SIG-M5 treated with dmso at 0.1 percent for 504 hours (cell line): Measurements from ENCODE around the gene ARHGEF37.
A peak's percentile ranks its signal among the peaks of the same experiment; 100 is the strongest.
"Not testable (repeated sequence)": the region's sequence is repeated elsewhere in the genome, so short reads cannot be mapped to it uniquely, and the experiment has no call there.

Experiments
- DNase-seq: peaks from one replicate; lab custom pipeline; 2025; ENCODE audit not compliant: unreplicated experiment; lab: John Stamatoyannopoulos, UW

The ARHGEF37 gene

DNA sequence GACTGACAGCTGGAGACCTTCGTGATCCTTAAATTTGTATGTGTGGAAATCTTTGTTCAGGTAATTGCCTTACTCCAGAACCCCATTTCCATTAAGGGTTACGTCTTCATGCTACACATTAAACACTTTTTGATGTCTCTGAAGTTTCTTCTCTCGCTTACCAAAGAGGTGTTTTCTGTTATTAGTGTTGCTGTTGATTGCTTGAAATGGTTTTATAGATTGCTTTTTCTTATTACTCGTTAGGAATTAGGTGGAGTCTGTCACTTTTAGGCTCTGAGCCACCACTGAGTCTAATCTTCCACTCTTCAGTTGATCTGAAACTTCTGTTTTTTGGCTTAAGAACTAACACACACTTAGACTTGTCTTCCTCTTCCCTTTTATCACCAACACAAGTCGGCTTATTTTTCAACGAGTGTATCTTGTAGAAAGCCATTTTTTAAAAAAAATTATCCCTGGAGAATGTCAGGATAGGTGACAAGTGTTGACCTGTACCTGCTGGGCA is 86.6 kb downstream of the ARHGEF37 start:
- DNase-seq: peak; percentile 53

DNA sequence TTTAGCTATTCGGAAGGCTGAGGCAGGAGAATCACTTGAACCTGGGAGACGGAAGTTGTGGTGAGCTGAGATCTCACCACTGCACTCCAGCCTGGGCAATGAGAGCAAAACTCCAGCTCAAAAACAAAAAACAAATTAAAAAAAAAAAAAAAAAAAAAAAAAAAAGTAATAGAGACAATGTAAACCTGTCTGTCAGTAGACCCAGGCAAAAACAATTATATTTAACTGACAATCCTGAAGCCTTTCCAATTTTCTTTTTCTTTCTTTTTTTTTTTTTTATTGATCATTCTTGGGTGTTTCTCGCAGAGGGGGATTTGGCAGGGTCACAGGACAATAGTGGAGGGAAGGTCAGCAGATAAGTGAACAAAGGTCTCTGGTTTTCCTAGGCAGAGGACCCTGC is 88.0 kb downstream of the ARHGEF37 start:
- DNase-seq: not testable (repeated sequence)

DNA sequence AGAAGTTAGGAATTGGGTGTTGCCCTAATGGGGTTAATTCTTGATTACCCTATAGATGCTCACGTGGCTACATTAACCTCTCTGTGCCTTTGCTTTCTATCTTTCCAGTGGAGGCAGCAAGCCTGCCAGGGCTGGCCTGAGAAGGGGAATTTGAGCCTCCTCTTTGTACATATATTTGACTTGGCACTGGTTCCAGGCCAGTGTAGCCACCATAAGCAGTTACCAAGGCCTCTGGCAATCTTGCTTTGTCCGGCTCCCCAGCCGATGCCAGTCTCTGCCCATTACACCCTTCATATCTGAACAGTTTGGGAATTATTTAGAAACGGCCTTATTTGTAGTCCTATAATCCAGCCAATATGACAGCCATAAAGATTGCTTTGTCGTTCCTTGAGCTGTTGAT is 90.2 kb downstream of the ARHGEF37 start:
- no peak for DNase-seq

DNA sequence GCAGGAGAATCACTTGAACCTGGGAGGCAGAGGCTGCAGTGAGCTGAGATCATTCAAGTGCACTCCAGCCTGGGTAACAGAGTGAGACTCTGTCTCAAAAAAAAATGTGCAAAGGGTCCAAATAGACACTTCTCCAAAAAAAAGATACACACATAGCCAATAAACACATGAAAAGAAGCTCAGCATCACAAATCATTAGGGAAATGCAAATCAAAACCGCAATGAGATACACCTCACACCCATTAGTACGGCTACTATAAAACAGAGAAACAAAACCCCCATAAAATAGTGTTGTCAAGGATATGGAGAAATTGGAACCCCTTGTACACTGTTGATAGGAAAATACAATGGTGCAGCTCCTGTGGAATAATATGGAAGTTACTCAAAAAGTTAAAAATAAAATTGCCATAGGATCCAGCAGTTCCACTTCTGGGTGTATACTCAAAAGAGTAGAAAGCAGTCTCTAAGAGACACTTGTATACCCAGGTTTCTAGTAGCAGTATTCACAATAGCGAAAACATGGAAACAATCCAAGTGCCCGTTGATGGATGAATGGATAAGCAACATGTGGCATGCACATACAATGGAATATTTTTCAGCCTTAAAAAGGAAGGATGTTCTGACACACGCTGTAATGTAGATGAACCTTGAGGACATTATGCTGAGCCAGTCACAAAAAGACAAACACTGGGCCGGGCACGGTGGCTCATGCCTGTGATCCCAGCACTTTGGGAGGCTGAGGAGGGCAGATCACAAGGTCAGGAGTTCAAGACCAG is 91.6 kb downstream of the ARHGEF37 start:
- DNase-seq: no peak

DNA sequence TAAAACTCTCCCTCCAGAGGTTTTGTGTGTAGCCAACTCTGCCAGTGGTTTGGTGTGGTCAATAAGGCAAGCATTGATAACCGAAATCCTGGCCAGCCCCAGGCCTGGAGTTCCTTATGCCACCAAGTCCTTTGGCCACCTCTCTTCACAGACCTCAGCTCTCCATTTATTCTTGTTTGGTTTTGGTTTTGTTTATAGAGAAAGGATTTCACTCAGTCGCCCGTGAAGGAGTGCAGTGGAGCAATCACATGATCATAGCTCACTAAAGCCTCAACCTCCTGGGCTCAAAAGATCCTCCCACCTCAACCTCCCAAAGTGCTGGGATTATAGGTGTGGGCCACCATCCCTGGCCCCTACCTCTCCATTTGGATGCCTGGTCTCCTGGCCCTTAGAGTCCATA is 93.4 kb downstream of the ARHGEF37 start:
- DNase-seq: no peak

DNA sequence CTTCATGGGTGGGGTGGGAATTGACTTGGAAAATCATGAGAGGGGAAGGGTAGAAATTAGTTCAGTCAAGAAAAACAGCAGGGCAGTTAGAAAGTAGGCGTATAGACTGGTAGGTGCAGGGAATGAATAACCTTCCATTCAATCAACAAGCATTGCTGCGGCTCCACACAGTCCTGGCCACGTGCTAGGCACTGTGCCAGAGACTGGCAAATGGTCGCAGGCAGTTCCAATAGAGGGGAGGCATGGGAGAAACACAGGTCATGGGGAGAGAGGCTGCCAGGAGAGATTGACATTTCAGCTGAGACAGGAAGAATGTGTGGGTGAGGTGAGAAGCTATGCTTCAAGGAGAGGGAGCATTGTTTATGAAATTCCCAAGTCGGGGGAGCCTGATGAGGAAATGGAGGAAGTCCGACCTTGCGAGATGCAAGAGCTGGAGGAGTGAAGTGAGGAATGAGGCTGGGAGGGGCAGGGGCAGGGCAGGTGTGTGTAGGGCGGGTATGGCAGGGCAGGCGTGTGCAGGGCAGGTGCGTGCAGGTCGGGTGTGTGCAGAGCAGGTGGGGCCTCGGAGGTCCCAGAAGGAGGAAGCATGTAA is 94.4 kb downstream of the ARHGEF37 start:
- no peak for DNase-seq

DNA sequence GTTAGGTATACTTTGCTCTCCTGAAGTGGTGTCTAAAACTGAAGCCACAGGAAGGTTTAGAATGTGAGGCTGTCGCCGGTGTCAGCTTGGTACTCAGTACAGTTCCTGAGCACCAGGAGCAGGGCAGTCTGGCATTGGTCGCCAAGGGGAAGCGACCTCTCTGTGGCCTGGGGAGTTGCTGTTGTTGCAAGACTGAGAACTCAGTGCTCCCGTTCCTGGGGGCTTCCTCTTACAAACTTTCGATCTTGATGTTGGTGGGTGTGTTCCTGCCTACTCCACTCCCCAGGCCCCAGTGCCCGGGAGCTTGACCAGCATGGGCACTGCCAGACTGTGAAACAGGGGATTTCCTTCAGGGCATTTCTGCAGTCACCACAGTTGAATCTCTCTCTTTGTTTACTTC is 96.4 kb downstream of the ARHGEF37 start:
- DNase-seq: peak; percentile 90

DNA sequence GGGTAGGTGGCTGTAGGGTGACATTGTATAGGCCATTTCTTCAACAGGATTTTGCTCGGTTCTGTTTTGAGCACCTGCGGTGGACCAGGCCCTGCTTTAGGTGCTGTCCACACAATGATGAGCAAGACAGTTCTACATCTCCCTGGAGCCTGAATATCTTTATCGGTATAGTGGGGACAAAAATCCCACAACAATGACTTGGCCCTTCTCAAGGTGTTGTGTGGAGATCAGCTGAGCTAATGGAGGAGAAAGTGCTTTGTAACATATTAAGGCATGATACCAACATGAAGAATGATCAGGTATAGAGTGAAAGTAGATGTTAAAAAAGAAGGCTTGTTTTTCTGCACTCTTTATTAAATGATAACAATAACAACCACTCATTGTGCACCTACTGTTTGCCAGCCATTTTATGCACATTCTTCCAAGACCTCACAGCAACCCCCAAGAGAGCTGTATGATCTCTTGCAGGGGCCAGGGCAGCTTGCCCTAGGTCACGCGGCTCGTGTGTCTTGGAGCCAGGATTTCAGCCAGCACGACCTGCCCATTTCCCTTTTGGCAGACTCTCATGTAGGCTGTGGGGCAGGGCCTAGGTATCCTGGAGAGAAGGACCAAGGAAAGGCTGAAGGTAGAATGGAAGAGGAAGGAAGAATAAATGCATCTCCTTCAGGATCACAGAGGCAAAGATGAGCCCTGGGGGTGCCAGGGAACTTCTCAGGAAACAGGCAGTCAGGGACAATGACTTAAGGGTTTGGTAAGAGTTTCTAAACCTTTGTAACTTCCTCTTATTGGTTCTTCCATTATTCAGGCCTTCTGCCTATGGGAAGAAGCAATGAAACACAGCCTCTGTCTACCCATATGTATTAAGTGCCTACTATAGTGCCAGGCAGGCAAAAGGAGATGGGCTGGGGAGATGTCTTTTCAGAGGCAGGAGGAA is 98.8 kb downstream of the ARHGEF37 start:
- DNase-seq: peak; percentile 94

DNA sequence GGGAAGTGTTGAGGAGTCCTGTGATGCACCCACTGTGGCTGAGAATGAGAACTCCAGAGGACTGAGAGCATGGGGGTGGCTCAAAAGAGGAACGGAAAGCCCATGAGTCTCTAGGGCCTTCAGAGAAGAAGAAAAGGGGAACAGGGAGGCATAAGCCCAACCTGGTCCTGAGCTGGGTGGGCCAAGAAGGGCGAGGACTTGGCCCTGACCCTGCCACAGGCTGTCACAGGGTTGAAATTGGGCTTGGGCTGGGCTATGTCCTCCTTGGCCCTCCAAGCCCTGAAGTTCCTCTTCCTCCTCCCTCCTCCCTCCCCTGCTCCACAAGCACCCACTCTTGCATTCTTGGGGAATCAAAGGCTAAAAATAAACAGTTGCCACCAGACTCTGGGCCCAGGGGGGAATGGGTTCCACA is 99.5 kb downstream of the ARHGEF37 start:
- DNase-seq: peak; percentile 97

DNA sequence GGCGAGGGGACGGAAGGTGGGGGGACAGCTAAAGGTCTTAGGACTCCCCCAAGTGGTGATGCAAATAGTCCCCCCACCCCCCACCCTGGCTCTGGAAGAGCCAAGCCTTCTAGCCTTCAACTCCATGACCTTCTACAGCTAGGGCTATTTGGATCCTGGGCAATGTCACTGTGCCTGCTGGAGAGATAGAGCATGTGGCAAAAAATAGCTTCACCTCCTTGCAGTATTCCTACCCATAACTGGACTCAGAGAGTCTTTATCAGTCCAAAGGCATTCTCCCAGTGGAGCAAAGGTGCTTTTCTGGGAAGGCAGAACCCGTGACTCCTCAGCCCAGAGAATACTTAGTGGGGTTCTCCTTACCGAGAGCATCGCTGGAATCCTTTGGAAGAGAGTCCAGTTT is 100.0 kb downstream of the ARHGEF37 start:
- DNase-seq: no peak

DNA sequence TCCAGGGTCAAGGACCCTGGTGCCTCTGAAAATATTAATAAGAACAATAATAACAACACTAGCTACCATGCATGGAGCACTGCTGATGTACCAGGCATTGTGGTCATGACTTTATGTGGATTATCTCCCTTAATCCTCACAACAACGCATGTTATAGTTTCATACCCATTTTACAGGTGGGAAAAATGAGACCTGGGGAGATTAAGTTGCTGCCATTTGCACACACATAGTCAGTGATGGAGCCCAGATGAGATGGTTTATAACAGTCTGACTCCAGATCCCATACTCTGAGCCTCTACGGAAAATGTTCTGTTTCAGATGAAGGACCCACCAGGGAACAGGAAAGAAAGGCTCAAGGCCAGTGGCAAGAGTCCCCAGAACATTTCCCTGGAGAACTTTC is 100.6 kb downstream of the ARHGEF37 start:
- DNase-seq: no peak

DNA sequence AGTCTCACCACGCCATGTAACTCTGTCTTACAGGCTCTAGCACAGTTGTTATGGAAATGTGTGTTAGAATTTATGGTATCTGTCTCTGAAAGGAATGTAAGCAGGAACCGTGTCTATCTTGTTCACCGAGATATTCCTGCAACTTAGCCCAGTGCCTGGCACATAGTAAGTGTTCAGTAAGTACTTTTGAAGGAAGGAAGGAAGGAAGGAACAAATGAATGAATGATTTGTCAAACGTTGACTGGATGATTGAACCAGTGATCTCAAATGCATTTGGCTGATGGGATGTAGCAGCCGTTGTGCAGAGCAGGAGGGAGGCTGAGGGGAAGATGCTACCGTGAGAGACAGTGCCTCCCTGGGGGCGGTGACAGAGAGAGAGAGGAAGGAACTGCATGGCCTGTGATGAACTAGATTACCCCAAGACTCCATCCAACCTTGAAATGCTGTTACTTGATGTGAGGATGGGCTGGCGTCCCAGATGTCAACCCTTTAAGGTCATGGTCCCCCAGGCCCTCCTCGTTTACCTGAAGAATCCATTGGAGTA is 101.3 kb downstream of the ARHGEF37 start:
- DNase-seq: peak; percentile 53

DNA sequence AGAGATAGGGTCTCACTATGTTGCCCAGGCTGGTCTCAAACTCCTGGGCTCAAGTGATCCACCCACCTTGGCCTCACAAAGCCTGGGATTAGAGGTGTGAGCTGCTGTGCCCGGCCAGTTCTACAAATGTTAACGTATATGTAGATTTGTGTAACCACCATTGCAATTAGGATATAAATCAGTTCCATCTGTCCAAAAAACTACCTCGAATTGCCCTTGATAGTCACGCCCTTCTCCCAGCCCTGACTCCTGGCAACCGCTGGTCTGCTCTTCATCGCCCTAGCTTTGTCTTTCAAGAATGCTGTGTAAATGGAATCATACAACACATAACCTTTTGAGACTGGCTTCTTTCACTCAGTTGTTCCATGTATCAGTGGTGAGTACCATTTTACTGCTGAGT is 102.7 kb downstream of the ARHGEF37 start:
- DNase-seq: no peak

DNA sequence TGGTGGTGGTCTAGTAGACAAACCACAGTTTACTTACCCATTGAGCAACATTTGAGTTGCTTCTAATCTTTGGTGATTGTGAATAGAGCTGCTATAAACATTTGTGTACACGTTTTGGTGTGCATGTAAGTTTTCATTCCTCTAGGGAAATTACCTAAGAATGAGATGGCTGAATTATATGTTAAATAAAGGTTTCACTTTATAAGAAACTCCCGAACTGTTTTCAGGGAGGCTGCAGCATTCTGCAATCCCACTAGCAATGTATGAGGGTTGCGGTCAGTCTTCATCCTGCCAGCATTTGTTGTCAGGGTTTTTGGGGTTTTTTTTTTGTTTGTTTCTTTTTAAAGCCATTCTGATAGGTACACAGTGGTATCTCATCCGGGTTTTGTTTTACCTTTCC is 103.1 kb downstream of the ARHGEF37 start:
- peak; percentile 42 for DNase-seq
